ENCODE results near the gene YIPF1. TPM values are rescaled to one million over a fixed set of nuclear protein-coding genes. Genes with fewer than 3 reads are reported as not detected.
A peak's percentile ranks its signal among the peaks of the same experiment; 100 is the strongest.

YIPF1 gene
- polyA plus RNA-seq, 1 experiment = 52.4 TPM

- no peak for TF ChIP-seq CTCF (IDR thresholded peaks at IDR 0.05; ENCODE audit: low read depth, low read length)
Observed at GRCh38 chr1:53837646-53837923, 52.0 kb downstream of the YIPF1 start.

GRCh38 chr1:53835491-53835890, 54.1 kb downstream of the YIPF1 start:
- Histone ChIP-seq H3K27me3 (ENCODE audit: control insufficient read depth, insufficient read depth, low read length) (no peaks in the 10 kb centered on the region), H3K27ac (ENCODE audit: low read depth, low read length) (no peak overlapping the region), H3K4me3 (ENCODE audit: low read depth, low read length) (no peak overlapping the region), H3K9me3 (ENCODE audit: control insufficient read depth, insufficient read depth, low read length) (no peaks in the 10 kb centered on the region)
- ChIA-PET CTCF (interaction anchor here (0.9 to 2.5 kb wide), 3 partner anchors 9 to 557 kb away, joined by 3 to 10 read pairs (median 3); no protein-coding TSS in a partner anchor), POLR2A (no interaction called here)
- TF ChIP-seq CTCF (IDR thresholded peaks at IDR 0.05; ENCODE audit: low read depth, low read length) = no peak
- peak; percentile 51 for DNase-seq (ENCODE audit: low read depth, low spot score)

More at GRCh38 chr1:53837646-53837923, 52.0 kb downstream of the YIPF1 start:
- no peak for DNase-seq (ENCODE audit: low read depth, low spot score)
- Histone ChIP-seq H3K9me3 (ENCODE audit: control insufficient read depth, insufficient read depth, low read length) (peaks cover 5% of the 10 kb centered on the region), H3K27me3 (ENCODE audit: control insufficient read depth, insufficient read depth, low read length) (no peaks in the 10 kb centered on the region), H3K27ac (ENCODE audit: low read depth, low read length) (no peak overlapping the region), H3K4me3 (ENCODE audit: low read depth, low read length) (peak overlapping the region; percentile 95)
- POLR2A ChIA-PET = interaction anchor here (0.6 to 1.8 kb wide), 3 partner anchors 12 to 372 kb away, joined by 3 to 8 read pairs (median 8); partner anchors contain the start of gene IFT25
- CTCF ChIA-PET = interaction anchor here (1.4 to 1.8 kb wide), 2 partner anchors 108 to 352 kb away, joined by 3 to 6 read pairs; partner anchors contain the start of gene IFT25

DNA sequence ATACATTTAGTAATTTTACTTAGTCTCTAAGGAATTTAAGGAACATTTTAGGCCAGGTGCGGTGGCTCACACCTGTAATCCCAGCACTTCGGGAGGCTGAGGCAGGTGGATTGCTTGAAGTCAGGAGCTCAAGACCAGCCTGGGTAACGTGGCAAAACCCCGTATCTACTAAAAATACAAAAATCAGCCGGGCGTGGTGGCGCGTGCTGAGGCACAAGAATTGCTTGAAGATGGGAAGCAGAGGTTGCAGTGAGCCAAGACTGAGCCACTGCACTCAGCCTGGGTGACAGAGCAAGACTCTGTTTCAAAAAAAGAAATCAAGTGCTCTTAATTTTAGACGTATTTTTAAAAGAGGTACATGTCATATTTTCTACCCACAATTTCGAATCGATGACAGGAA, 54.8 kb downstream of the YIPF1 start:
- CTCF ChIA-PET = interaction anchor here (0.6 to 2.5 kb wide), 4 partner anchors 8 to 556 kb away, joined by 3 to 10 read pairs (median 3); no protein-coding TSS in a partner anchor
- no peak overlapping the region for H3K4me3 ChIP-seq (ENCODE audit: low read depth, low read length)
- TF ChIP-seq CTCF (IDR thresholded peaks at IDR 0.05; ENCODE audit: low read depth, low read length) = no peak
- no peak overlapping the region for H3K27ac ChIP-seq (ENCODE audit: low read depth, low read length)
- no peaks in the 10 kb centered on the region for H3K27me3 ChIP-seq (ENCODE audit: control insufficient read depth, insufficient read depth, low read length)
- POLR2A ChIA-PET = interaction anchor here (0.6 kb wide), 1 partner anchor 31 kb away, joined by 3 read pairs; no protein-coding TSS in a partner anchor
- no peaks in the 10 kb centered on the region for H3K9me3 ChIP-seq (ENCODE audit: control insufficient read depth, insufficient read depth, low read length)
- DNase-seq (ENCODE audit: low read depth, low spot score) = no peak

GRCh38 chr1:53833393-53833792, 56.2 kb downstream of the YIPF1 start:
- DNase-seq (ENCODE audit: low read depth, low spot score) = no peak
- POLR2A ChIA-PET = interaction anchor here (0.6 kb wide), 1 partner anchor 54 kb away, joined by 3 read pairs; no protein-coding TSS in a partner anchor
- CTCF ChIA-PET = no interaction called here
- Histone ChIP-seq H3K4me3 (ENCODE audit: low read depth, low read length) (no peak overlapping the region), H3K27me3 (ENCODE audit: control insufficient read depth, insufficient read depth, low read length) (no peaks in the 10 kb centered on the region), H3K9me3 (ENCODE audit: control insufficient read depth, insufficient read depth, low read length) (no peaks in the 10 kb centered on the region), H3K27ac (ENCODE audit: low read depth, low read length) (no peak overlapping the region)
- TF ChIP-seq CTCF (IDR thresholded peaks at IDR 0.05; ENCODE audit: low read depth, low read length) = no peak

DNA sequence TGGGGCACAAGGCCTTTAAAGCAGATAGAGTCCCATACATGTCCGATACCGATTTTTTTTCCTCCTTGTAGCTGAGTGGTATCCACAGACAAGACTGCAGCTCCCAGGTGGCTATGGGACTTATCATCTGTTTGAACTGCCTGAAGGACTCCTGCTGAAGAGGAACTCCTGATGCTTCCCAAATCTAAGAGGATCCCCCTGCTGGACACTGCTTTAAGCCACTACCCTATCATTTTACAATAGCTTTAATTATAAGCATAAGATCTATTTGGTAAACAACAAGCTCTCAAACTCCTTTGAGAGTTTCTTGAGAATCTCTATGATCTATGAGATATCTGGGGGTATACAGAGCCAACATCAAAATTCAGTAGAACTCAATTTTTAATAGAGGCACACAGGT, 63.2 kb downstream of the YIPF1 start:
- no peak for DNase-seq (ENCODE audit: low read depth, low spot score)
- H3K4me3 ChIP-seq (ENCODE audit: low read depth, low read length) = no peak overlapping the region
- H3K27me3 ChIP-seq (ENCODE audit: control insufficient read depth, insufficient read depth, low read length) = no peaks in the 10 kb centered on the region
- CTCF ChIA-PET = interaction anchor here (0.5 to 4.5 kb wide), 17 partner anchors 10 to 837 kb away, joined by 3 to 26 read pairs (median 4); no protein-coding TSS in a partner anchor
- no peak overlapping the region for H3K27ac ChIP-seq (ENCODE audit: low read depth, low read length)
- peak; percentile 50 for TF ChIP-seq CTCF (IDR thresholded peaks at IDR 0.05; ENCODE audit: low read depth, low read length)
- POLR2A ChIA-PET = no interaction called here
- H3K9me3 ChIP-seq (ENCODE audit: control insufficient read depth, insufficient read depth, low read length) = no peaks in the 10 kb centered on the region
